ENCODE data around the gene SLC35F4.

SLC35F4 gene

DNA sequence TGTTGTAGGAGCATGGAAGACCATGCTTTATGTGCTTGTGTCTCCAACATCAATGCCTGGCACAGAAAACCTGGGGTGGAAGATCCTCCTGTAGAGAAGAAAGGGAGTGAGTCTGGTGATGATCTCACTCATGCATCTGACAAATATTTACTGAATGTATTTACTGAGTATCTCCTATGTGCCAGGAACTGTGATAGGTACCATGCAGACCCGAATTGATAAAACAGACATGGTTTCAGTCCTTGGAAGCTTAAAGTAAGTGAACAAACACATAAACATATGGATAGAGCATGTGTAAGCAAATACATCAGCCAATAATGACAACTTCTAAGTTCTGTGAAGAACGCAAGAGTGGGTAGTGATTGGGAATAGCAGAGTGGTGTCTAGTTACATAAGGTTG is 255.3 kb downstream of the SLC35F4 start:
- DNase-seq, result no peak

GRCh38 chr14:57609192-57610075 is 256.5 kb downstream of the SLC35F4 start:
- no peak for DNase-seq

DNA sequence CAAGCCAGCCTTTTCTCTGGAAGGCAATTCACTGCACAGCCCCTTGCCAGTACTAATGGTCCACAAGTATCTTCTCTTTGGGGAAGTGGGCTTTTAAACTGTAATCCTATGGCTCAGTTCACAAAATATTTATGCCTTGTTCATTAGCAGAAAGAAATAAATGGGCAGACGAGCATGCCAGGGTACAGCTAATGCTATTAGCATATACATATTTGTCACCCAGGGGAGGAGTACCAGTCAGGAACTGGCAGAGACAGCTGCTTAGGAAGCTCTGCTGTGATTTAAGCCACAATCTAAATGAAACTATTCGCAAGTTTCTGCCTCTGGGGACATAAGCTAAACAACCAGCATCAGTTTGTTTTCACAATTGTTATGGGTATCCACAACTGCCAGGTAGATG is 258.8 kb downstream of the SLC35F4 start:
- DNase-seq, result no peak

GRCh38 chr14:57583396-57583795 is 282.5 kb downstream of the SLC35F4 start:
- DNase-seq, result no peak

GRCh38 chr14:57582746-57583145 is 283.1 kb downstream of the SLC35F4 start:
- no peak for DNase-seq

DNA sequence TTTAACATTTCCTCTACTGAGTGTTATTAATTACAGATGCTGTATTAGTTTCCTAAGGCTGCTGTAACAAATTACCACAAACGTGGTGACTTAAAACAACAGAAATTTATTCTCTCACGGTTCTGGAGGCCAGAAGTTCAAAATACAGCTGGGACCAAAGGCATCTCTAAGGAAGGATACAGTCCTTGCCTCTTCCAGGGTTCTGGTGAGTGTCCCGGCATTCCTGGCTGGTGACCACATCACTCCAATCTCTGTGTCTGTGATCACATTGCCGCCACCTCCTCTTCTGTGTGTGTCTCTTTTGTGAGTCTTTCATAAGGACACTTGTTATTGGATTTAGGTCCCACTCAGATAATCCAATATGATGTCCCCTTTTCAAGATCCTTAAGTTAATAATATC is 287.1 kb downstream of the SLC35F4 start:
- DNase-seq, result no peak

GRCh38 chr14:57576498-57576897 is 289.4 kb downstream of the SLC35F4 start:
- no peak for DNase-seq

GRCh38 chr14:57575482-57575881 is 290.4 kb downstream of the SLC35F4 start:
- DNase-seq, result no peak

DNA sequence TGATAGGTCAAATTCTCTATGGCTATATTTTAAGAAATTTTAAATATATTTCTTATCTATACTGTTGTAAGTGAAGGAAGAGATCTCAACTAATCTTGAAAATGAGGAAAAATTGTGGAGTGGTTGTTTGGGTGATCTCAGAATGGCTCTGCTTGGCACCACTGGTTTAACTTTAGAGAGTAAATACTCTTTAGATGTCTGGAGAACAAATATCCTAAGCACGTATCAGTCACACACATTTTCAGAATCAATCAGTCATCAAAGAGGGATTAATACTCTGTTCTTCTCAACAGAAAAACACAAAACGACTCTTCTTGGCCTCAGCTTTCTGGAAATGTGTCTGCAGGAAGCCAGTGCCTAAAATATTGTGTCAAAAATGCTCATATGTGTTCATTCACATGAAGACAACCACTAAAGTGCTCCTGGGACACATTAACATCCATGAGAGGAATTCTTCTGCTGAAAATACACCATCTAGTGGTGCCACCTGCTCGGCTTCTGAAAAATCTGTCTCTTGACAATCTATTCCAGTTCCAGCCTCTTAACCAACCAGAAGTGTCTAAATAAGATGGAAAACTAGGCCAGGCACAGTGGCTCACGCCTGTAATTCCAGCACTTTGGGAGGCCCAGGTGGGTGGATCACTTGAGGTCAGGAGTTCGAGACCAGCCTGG is 291.1 kb downstream of the SLC35F4 start:
- no peak for DNase-seq

DNA sequence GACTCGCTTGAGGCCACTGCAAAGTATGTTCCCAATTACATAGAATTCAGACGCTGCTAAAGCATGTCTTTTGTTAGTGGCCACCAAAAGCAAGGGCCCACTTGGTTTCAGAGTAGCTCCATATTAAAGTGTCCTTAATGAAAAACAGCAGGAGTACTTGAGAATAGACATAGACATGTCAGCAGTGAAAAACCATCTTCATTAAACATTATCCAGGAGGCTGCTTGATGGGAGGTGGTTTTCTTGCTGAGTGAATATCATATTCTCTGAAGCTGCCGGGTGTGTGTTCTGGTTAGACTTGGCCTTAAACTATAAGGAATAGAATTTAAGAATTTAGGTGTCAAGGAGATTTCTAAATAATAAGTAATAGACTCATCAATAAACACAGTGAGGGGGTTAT is 292.7 kb downstream of the SLC35F4 start:
- DNase-seq, result no peak

DNA sequence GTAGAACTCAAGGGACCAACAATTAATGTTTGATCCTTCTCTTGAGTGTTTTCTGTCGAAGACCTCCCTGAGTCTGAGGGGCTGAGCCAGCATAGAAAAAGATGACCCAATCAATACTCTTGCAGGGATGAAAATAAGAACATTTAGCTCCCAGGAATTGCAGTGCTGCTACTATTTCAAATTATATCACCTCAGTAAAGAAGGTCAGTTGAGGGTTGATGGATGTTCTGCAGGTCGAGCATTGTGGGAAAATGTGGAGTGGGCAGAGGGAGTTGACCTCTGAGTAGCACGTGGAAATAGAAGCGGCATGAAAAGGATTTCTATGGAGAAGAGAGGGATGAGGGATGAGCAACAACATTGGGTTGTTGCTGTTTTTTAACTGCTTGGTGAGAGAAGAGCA is 297.3 kb downstream of the SLC35F4 start:
- DNase-seq, result no peak

GRCh38 chr14:57567220-57567619 is 298.7 kb downstream of the SLC35F4 start:
- no peak for DNase-seq

DNA sequence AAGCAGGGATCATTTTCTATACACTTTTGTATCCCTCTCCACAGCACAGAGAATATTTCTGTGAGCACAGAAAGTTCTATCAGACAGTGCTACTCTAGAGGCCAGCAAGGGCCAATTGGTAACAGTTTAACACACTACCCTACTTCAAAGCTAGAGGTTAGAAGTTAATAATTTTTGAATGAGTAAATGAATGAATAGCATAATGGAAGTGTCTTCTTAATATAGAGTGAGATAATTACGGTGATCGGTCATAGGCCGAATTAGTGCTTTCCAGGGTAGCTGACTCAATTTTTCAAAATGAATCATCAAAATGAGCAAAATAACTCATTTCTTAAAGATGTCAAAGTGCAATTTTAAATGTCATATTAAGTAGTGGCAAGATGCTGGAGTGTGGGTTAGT is 305.2 kb downstream of the SLC35F4 start:
- DNase-seq, result no peak

GRCh38 chr14:57559576-57559975 is 306.3 kb downstream of the SLC35F4 start:
- no peak for DNase-seq

- no peak for DNase-seq
Measured at GRCh38 chr14:57549765-57550420, 316.0 kb downstream of the SLC35F4 start.

DNA sequence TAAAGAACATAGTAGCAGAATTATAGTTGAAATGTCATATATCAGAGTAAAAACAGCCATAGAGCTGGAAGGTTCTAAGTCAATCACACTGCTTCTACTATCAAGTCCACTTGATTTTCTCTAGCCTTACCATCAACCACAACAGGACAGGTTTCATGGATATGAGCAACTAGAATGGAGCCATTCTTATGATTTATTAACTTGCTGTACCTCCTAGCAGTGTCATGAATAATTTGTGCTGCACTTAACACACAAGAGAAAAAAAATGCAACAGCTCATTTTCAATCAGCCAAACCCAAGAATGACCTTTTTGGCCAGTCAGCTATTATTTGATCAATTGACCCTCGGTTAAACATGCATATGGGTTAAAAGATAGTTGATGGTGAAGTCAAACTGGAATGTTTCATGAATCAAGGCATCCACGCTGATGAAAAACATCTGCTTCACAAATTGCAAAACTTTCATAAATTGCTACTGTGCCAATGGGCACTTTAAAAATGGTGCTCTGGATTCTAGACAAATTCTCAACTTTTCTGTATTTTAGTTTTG is 316.8 kb downstream of the SLC35F4 start:
- no peak for DNase-seq

GRCh38 chr14:57547131-57547530 is 318.8 kb downstream of the SLC35F4 start:
- no peak for DNase-seq

DNA sequence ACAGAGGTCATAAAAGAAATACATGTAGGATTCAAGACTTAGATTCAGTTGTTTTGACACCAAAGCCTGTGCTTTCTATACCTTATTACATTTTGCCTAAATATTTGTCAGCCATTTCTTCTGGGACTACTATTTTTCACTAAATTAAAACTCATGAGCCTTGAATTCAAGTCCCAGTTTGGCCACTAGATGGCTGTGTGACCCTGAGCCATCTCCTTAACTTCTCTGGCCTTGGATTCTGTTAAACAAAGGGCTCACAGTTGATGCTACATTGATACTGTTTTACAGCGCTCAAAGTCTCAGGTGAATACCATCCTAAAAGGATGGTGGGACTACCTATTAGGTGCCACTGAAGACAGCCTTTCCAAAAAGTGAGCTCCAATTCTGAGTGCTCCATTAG is 332.7 kb downstream of the SLC35F4 start:
- peak; percentile 22 for DNase-seq

GRCh38 chr14:57530571-57530970 is 335.3 kb downstream of the SLC35F4 start:
- no peak for DNase-seq

- no peak for DNase-seq
Measured at GRCh38 chr14:57526942-57527341, 338.9 kb downstream of the SLC35F4 start.

GRCh38 chr14:57519043-57519442 is 346.8 kb downstream of the SLC35F4 start:
- DNase-seq, result no peak
